Naive thymus-derived CD4-positive, alpha-beta T cell (primary cell): ENCODE data around the gene GLYAT. TPM values are rescaled to one million over a fixed set of nuclear protein-coding genes. Genes with fewer than 3 reads are reported as not detected.
A peak's percentile ranks its signal among the peaks of the same experiment; 100 is the strongest.

Experiments
- ATAC-seq: fragments of 150-1000 bp; cut with Tn5 transposase; 2 replicates; pipeline ENCODE4 v1.10.0; 2021; ENCODE audit warnings: mild to moderate bottlenecking, moderate library complexity
- CTCF ChIA-PET: fragments of 350-600 bp; sonication (Branson Sonifier 250); formaldehyde crosslinking; loops from one replicate; lab custom pipeline; 2021; ENCODE audit warnings: antibody characterized with exemption; lab: Charles Lee
- POLR2A ChIA-PET: fragments of 350-600 bp; sonication (Branson Sonifier 250); formaldehyde crosslinking; loops from one replicate; lab custom pipeline; 2021; ENCODE audit warnings: antibody characterized with exemption, inconsistent platforms; lab: Charles Lee
- DNase-seq, 9 donors: peaks; one replicate each; pipeline versions ENCODE4 v3.0.0 to v3.0.0-alpha.2; 2020 to 2022; ENCODE audit warnings: mixed read lengths in 1 of 9
- H3K27ac ChIP-seq: one replicate; pipeline ENCODE4 v1.7.0; 2013; ENCODE audit warnings: mild to moderate bottlenecking, low read depth, low read length, moderate library complexity
- H3K27me3 ChIP-seq, 2 donors: one replicate each; pipeline ENCODE4 v1.7.0; 2013; ENCODE audit warnings: low read length in 2 of 2, mild to moderate bottlenecking in 2 of 2, moderate library complexity in 2 of 2; ENCODE audit not compliant: control insufficient read depth in 2 of 2, insufficient read depth in 2 of 2
- H3K36me3 ChIP-seq, 3 experiments: 1 replicate in 2 of 3; 2 replicates in 1 of 3; pipeline ENCODE4 v1.7.0; 2013; ENCODE audit warnings: low read length in 3 of 3, mild to moderate bottlenecking in 3 of 3, moderate library complexity in 1 of 3; ENCODE audit not compliant: insufficient read depth in 3 of 3, control insufficient read depth in 2 of 3
- H3K4me1 ChIP-seq, 2 donors: one replicate each; pipeline ENCODE4 v1.7.0; 2013; ENCODE audit warnings: low read length in 2 of 2, mild to moderate bottlenecking in 2 of 2, moderate library complexity in 1 of 2; ENCODE audit not compliant: control insufficient read depth in 2 of 2, insufficient read depth in 2 of 2
- H3K4me3 ChIP-seq: 2 replicates; pipeline ENCODE4 v1.7.0; 2013; ENCODE audit warnings: mild to moderate bottlenecking, low read length
- H3K9me3 ChIP-seq, 3 experiments: 1 replicate in 2 of 3; 2 replicates in 1 of 3; pipeline ENCODE4 v1.7.0; 2013; ENCODE audit warnings: low read length in 3 of 3; ENCODE audit not compliant: control insufficient read depth in 2 of 3
- H3K27ac Mint-ChIP-seq, 9 donors: one replicate each; pipeline ENCODE4 v1.8.0; 2020 to 2022; ENCODE audit warnings: mixed read lengths in 9 of 9, mild to moderate bottlenecking in 8 of 9, moderate library complexity in 5 of 9, inconsistent platforms in 2 of 9
- H3K27me3 Mint-ChIP-seq, 5 donors: one replicate each; pipeline ENCODE4 v1.8.0; 2021 to 2022; ENCODE audit warnings: mixed read lengths in 5 of 5, mild to moderate bottlenecking in 1 of 5
- H3K36me3 Mint-ChIP-seq, 5 donors: one replicate each; pipeline ENCODE4 v1.8.0; 2020 to 2022; ENCODE audit warnings: mixed read lengths in 5 of 5, mild to moderate bottlenecking in 3 of 5, inconsistent platforms in 1 of 5
- H3K4me1 Mint-ChIP-seq, 7 donors: one replicate each; pipeline ENCODE4 v1.8.0; 2020 to 2022; ENCODE audit warnings: mixed read lengths in 7 of 7, mild to moderate bottlenecking in 3 of 7, inconsistent platforms in 1 of 7
- H3K4me3 Mint-ChIP-seq, 10 donors: one replicate each; pipeline ENCODE4 v1.8.0; 2020 to 2022; ENCODE audit warnings: mild to moderate bottlenecking in 10 of 10, mixed read lengths in 10 of 10, moderate library complexity in 6 of 10, inconsistent platforms in 2 of 10
- H3K9me3 Mint-ChIP-seq, 11 donors: one replicate each; pipeline ENCODE4 v1.8.0; 2020 to 2022; ENCODE audit warnings: mixed read lengths in 11 of 11, mild to moderate bottlenecking in 4 of 11, inconsistent platforms in 1 of 11, moderate library complexity in 1 of 11
- intact Hi-C, 2 donors: fragments of 100-400 bp; cut with micrococcal nuclease; formaldehyde crosslinking; loops; one replicate each; pipeline ENCODE4 v1.15.1; 2023
- polyA plus RNA-seq, 2 donors: library from polyadenylated mRNA; unstranded; fragments of 300-500 nt; fragmentation: Illumina TruSeq; gene quantifications; one replicate each; pipeline ENCODE4 v1.2.3, GENCODE V29; 2021
- total RNA-seq, 6 experiments: library from RNA in 5 of 6; stranded (reverse) in 5 of 6; gene quantifications; 1 replicate in 5 of 6; 2 replicates in 1 of 6; pipeline ENCODE4 v1.2.3 and lab custom pipeline; 2021 to 2026

GLYAT gene, protein sequence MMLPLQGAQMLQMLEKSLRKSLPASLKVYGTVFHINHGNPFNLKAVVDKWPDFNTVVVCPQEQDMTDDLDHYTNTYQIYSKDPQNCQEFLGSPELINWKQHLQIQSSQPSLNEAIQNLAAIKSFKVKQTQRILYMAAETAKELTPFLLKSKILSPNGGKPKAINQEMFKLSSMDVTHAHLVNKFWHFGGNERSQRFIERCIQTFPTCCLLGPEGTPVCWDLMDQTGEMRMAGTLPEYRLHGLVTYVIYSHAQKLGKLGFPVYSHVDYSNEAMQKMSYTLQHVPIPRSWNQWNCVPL
- total RNA-seq, result not detected
- not detected for polyA plus RNA-seq
- total RNA-seq (lab: John Stamatoyannopoulos, UW), result not detected

DNA sequence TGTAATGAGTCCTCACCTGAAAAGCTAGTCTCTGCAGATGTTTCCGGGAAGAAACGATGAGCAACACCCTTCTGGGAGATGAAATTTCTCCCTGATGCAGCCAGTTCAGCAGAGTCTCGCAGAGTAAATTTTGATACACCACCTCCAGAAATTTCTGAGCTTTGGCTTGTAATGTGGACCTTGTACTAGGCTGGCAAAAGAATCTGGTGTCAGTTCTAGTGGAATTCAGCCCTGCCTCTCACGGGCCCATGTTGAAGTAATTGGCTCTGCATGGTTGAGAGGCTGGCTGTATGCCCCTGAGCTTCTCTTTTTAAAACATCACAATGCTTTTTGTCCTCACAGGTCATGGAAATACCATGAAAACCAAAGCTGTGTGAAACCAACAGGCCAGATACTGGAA, at the start of gene GLYAT:
Gene GLYAT, minus strand, starts transcription at position 125 of the 400 bp plus-strand sequence. CDS start 7,447 bp downstream, outside the sequence.
- Mint-ChIP-seq H3K4me1 (peaks cover 9 to 46% (median 41%) of the 10 kb centered on the region in 7 donors), H3K27me3 (peaks cover 0 to 6% (median 0%) of the 10 kb centered on the region in 5 donors), H3K27ac (peak within 1 kb of the TSS in 3 of 9 donors; percentile 34 to 99 (median 73)), H3K9me3 (peaks cover 0 to 14% (median 3%) of the 10 kb centered on the region in 11 donors), H3K36me3 (peaks cover 0 to 3% (median 0%) of the 10 kb centered on the region in 5 donors), H3K4me3 (no peak within 1 kb of the TSS)
- H3K4me3 ChIP-seq, result no peak within 1 kb of the TSS
- DNase-seq (no peak), ATAC-seq (no peak)
- H3K27me3 ChIP-seq, result no peaks in the 10 kb centered on the region
- no peaks in the 10 kb centered on the region for H3K36me3 ChIP-seq
- CTCF ChIA-PET, result no interaction called here
- peaks cover 0 to 24% of the 10 kb centered on the region in 2 donors for H3K4me1 ChIP-seq
- intact Hi-C loops, result no loop called here
- H3K27ac ChIP-seq, result no peak within 1 kb of the TSS
- H3K9me3 ChIP-seq, result no peaks in the 10 kb centered on the region
- POLR2A ChIA-PET, result interaction anchor here (1.7 kb wide), 1 partner anchor 45 kb away, joined by 4 read pairs; no protein-coding TSS in a partner anchor

DNA sequence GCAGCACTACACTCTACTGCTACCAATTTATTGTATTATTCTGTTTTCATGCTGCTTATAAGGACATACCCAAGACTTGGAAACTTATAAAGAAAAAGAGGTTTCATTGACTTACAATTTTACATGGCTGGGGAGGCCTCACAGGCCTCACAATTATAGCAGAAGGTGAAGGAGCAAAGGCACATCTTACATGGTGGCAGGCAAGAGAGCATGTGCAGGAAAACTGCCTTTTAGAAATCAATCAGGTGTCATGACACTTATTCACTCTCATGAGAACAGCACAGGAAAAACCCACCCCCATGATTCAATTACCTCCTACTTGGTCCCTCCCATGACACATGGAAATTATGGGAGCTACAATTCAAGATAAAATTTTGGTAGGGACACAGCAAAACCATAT, 49.6 kb upstream of the GLYAT start:
- POLR2A ChIA-PET, result no interaction called here
- peaks cover 0 to 6% (median 0%) of the 10 kb centered on the region in 7 donors for H3K4me1 Mint-ChIP-seq
- CTCF ChIA-PET, result interaction anchor here (1.4 kb wide), 1 partner anchor 127 kb away, joined by 5 read pairs; no protein-coding TSS in a partner anchor
- Histone ChIP-seq H3K4me1 (no peaks in the 10 kb centered on the region), H3K27me3 (no peaks in the 10 kb centered on the region), H3K4me3 (no peak overlapping the region), H3K36me3 (no peaks in the 10 kb centered on the region), H3K27ac (no peak overlapping the region), H3K9me3 (no peaks in the 10 kb centered on the region)
- no peak for DNase-seq
- H3K36me3 Mint-ChIP-seq, result peaks cover 0 to 8% (median 6%) of the 10 kb centered on the region in 5 donors
- H3K27me3 Mint-ChIP-seq, result peaks cover 0 to 2% (median 0%) of the 10 kb centered on the region in 5 donors
- H3K9me3 Mint-ChIP-seq, result peaks cover 0 to 8% (median 3%) of the 10 kb centered on the region in 11 donors
- no peak overlapping the region for H3K27ac Mint-ChIP-seq
- no peak for ATAC-seq
- H3K4me3 Mint-ChIP-seq, result no peak overlapping the region
- intact Hi-C loops, result loop anchor here in 1 of 2 donors (10.0 kb wide), 1 partner anchor 373 kb away; no protein-coding TSS in a partner anchor

DNA sequence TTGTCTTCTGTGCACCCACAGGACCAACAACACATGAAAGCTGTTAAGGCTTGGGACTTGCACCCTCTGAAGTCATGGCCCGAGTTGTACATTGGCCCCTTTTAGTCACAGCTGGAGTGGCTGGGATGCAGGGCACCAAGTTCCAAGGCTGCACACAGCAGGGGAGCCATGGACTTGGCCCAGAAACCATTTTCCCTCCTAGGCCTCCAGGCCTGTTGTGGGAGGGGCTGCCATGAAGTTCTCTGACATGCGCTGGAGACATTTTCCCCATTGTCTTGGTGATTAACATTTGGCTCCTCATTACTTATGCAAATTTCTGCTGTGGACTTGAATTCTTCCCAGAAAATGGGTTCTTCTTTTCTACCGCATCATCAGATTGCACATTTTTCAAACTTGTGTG, 48.8 kb upstream of the GLYAT start:
- ATAC-seq (no peak), DNase-seq (no peak)
- Mint-ChIP-seq H3K9me3 (peaks cover 0 to 8% (median 3%) of the 10 kb centered on the region in 11 donors), H3K36me3 (peaks cover 0 to 8% (median 6%) of the 10 kb centered on the region in 5 donors), H3K27ac (no peak overlapping the region), H3K4me3 (no peak overlapping the region), H3K27me3 (peaks cover 0 to 3% (median 0%) of the 10 kb centered on the region in 5 donors), H3K4me1 (peaks cover 0 to 6% (median 0%) of the 10 kb centered on the region in 7 donors)
- Histone ChIP-seq H3K27ac (no peak overlapping the region), H3K9me3 (no peaks in the 10 kb centered on the region), H3K27me3 (no peaks in the 10 kb centered on the region), H3K4me3 (no peak overlapping the region), H3K4me1 (no peaks in the 10 kb centered on the region), H3K36me3 (no peaks in the 10 kb centered on the region)
- CTCF ChIA-PET, result no interaction called here
- intact Hi-C loops, result loop anchor here in 1 of 2 donors (10.0 kb wide), 1 partner anchor 374 kb away; no protein-coding TSS in a partner anchor
- POLR2A ChIA-PET, result no interaction called here

DNA sequence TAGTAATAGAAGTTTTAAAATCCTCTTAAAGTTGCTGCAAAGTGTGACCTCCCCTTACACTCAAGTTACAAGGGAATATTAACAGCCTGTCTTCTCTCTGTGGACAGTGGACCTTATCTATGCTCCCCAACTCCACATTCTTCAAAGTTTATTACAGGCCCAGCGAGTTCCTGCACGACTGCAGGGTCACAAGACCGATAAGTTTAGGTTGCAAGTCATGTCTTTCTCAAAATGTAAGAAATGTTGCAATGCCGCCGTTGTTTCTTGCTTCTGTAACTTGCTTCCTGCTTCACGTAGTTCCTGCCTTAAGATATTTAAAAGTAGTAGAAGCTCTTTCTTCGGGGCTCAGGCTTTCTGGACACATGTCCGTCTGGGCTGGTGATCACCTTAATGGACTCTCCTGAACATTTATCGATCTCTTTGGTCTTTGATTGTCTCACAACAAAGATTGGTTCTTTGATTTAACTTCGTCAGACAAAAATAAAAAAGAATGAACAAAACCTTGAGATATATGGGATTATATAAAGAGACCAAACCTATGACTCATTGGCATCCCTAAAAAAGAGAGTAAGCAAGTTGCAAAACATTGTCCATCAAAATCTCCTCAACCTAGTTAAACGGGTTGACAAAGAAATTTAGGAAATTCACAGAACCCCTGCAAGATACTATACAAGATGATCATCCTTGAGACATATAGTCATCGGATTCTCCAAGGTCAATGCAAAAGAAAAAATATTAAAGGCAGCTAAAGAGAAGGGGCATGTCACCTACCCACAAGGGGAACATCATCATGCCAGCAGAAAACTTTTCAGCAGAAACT, 45.4 kb upstream of the GLYAT start:
- Mint-ChIP-seq H3K27me3 (peaks cover 0 to 3% (median 0%) of the 10 kb centered on the region in 5 donors), H3K4me1 (peaks cover 0 to 6% (median 0%) of the 10 kb centered on the region in 7 donors), H3K27ac (peak overlapping the region in 1 of 9 donors; percentile 47), H3K9me3 (peaks cover 0 to 8% (median 3%) of the 10 kb centered on the region in 11 donors), H3K36me3 (peaks cover 0 to 8% (median 6%) of the 10 kb centered on the region in 5 donors), H3K4me3 (no peak overlapping the region)
- ATAC-seq (no peak), DNase-seq (no peak)
- no peaks in the 10 kb centered on the region for H3K27me3 ChIP-seq
- intact Hi-C loops, result no loop called here
- ChIA-PET POLR2A (no interaction called here), CTCF (no interaction called here)
- no peaks in the 10 kb centered on the region for H3K36me3 ChIP-seq
- H3K4me1 ChIP-seq, result no peaks in the 10 kb centered on the region
- no peak overlapping the region for H3K4me3 ChIP-seq
- H3K27ac ChIP-seq, result no peak overlapping the region
- no peaks in the 10 kb centered on the region for H3K9me3 ChIP-seq

DNA sequence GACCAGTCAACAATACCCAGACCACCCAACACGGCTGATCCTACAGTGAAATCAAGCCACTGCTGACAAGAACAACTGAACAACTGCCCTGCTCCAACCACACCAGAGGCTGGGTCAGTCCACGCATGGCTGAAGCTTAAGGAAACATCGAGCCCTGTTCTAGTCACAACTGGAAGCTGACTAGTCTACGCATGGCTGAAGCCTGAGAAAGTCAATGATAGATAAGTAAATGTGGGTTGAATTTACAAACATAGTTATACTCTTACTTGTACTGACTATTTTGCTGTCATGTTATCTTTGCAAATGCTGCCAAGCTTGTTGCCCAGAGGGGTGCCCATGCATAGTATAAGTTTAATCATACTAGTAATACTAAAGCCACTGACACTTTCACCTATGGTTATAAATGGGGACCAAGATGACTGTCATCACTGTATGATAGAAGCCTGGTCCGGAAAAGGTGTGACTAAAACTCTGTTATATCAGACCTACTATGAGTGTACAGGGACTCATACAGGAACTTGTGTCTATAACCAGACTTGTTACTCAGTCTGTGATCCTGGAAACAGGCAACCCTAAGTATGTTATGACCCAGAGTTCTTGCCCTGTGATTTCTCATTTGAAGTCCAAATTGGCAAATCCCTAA, 43.4 kb upstream of the GLYAT start:
- Histone ChIP-seq H3K4me3 (no peak overlapping the region), H3K36me3 (no peaks in the 10 kb centered on the region), H3K27me3 (no peaks in the 10 kb centered on the region), H3K9me3 (no peaks in the 10 kb centered on the region), H3K27ac (no peak overlapping the region), H3K4me1 (no peaks in the 10 kb centered on the region)
- CTCF ChIA-PET, result no interaction called here
- H3K36me3 Mint-ChIP-seq, result no peaks in the 10 kb centered on the region
- peaks cover 0 to 10% (median 0%) of the 10 kb centered on the region in 5 donors for H3K27me3 Mint-ChIP-seq
- H3K27ac Mint-ChIP-seq, result no peak overlapping the region
- no peak overlapping the region for H3K4me3 Mint-ChIP-seq
- intact Hi-C loops, result no loop called here
- peaks cover 0 to 11% (median 0%) of the 10 kb centered on the region in 7 donors for H3K4me1 Mint-ChIP-seq
- no peak for ATAC-seq
- H3K9me3 Mint-ChIP-seq, result no peaks in the 10 kb centered on the region
- POLR2A ChIA-PET, result no interaction called here
- no peak for DNase-seq

DNA sequence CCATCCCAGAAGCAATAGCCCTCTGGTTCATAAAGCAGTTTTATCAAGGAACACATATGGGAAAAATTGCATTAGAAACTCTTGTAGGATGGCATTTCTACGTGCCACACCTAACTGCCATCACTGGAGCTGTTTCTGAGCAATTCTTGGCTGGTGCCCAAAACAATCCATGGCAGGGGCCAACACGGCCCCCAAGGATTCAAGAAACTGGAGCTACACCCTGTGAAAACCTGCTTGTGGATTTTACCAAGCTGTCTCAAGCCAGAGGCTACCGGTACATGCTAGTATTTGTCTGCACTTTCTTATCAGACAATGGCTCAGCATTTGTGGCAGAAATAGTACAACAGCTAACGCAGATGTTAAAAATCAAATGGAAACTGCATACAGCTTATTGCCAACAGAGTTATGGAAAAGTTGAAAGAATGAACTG, 42.4 kb upstream of the GLYAT start:
- ChIA-PET CTCF (interaction anchor here (0.6 to 1.2 kb wide), 3 partner anchors 15 to 101 kb away, joined by 3 to 4 read pairs (median 3); no protein-coding TSS in a partner anchor), POLR2A (no interaction called here)
- no peaks in the 10 kb centered on the region for H3K9me3 Mint-ChIP-seq
- no peak for DNase-seq
- no peak for ATAC-seq
- H3K27me3 ChIP-seq, result no peaks in the 10 kb centered on the region
- no peaks in the 10 kb centered on the region for H3K4me1 ChIP-seq
- peaks cover 0 to 11% (median 0%) of the 10 kb centered on the region in 7 donors for H3K4me1 Mint-ChIP-seq
- H3K4me3 ChIP-seq, result no peak overlapping the region
- H3K27ac ChIP-seq, result no peak overlapping the region
- no peak overlapping the region for H3K4me3 Mint-ChIP-seq
- no peak overlapping the region for H3K27ac Mint-ChIP-seq
- no peaks in the 10 kb centered on the region for H3K36me3 ChIP-seq
- no peaks in the 10 kb centered on the region for H3K9me3 ChIP-seq
- H3K27me3 Mint-ChIP-seq, result peaks cover 0 to 10% (median 0%) of the 10 kb centered on the region in 5 donors
- no peaks in the 10 kb centered on the region for H3K36me3 Mint-ChIP-seq
- intact Hi-C loops, result no loop called here
